Stimulated activated CD4-positive, alpha-beta T cell treated with anti-CD3 and anti-CD28 coated beads, Interleukin-4, amount 100 ng/mL, for 24 hours (primary cell): ENCODE results near the gene DCUN1D4.

Source experiments
- DNase-seq: peaks from one replicate; pipeline ENCODE4 v3.0.0-alpha.2; 2020

DCUN1D4 gene

GRCh38 chr4:51842554-51843308 is at the start of gene DCUN1D4:
TSS of gene DCUN1D4 (plus strand) at chr4:51843153. CDS start at chr4:51843243, 90 bp downstream.
- DNase-seq = peak; percentile 99

GRCh38 chr4:51820443-51821234 is 22.3 kb upstream of the DCUN1D4 start:
- DNase-seq = no peak

DNA sequence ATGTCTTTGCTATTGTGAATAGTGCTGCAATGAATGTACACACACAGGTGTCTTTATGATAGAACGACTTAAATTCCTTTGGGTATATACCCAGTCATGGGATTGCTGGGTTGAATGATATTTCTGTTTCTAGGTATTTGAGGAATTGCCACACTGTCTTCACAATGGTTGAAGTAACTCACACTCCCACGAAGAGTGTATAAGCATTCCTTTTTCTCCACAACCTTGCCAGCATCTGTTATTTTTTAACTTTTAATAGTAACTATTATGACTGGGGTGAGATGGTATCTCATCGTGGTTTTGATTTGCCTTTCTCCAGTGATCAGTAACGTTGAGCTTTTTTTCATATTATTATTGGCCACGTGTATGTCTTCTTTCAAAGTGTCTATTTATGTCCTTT is 17.6 kb upstream of the DCUN1D4 start:
- no peak for DNase-seq

- DNase-seq = no peak
Measured at GRCh38 chr4:51830156-51830720, 12.7 kb upstream of the DCUN1D4 start.

DNA sequence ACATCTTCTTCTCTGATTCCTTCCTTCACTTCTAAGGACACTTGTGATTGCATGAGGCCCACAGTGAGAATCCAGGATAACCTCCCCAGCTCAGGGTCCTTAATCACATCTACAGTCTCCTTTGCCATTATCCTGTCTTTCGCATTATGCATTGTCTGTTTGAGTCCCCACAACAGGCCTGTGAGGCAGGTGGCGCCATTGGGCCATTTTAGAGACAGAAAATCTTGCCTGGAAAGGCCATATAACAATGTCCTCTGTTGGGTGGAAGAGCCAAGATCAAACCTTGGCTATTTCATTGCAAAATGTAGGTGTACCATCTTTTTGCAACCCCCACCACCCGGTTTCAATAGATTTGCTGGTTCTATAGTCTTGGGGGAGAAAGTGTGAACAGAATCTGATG is 11.8 kb upstream of the DCUN1D4 start:
- peak; percentile 65 for DNase-seq

GRCh38 chr4:51833236-51833635 is 9.7 kb upstream of the DCUN1D4 start:
- DNase-seq = no peak

DNA sequence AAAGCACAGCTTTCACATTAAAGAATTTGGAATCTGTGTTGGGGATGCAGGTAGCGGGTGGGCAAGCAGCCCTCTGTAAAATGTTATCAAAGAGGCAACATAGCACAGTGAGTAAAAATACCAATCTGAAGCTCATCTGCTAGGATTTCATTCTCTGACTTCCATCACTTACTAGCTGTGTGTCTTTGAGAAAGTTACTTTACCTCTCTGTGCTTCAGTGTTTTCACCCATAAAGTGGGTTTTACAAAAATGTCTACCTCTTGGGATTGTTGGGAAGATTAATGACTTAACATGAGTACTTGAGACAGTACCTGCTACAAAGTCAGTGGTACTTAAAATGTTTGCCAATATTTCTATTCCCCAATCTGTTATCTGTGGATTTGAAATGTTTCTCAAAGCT is 7.9 kb upstream of the DCUN1D4 start:
- DNase-seq = no peak

DNA sequence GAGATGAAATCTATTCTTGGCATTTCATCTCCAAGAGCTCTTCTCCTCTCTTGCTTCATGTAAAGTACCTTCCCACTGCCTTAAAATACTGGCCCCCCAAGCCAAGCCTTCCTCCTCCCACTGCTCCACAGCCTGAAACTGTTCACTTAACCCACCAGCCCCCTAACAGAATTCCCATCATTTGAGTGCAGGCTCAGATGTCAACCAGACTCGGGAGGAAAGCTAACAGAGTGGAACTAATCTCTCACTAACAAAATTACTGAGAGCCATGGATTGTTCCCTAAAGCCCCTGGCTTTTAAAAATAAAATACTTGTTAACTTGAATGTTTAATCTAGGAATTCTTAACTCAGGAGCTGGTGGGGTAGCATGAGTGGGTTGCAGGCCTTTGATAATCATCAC is 7.1 kb upstream of the DCUN1D4 start:
- DNase-seq = no peak

GRCh38 chr4:51836549-51836948 is 6.4 kb upstream of the DCUN1D4 start:
- no peak for DNase-seq

DNA sequence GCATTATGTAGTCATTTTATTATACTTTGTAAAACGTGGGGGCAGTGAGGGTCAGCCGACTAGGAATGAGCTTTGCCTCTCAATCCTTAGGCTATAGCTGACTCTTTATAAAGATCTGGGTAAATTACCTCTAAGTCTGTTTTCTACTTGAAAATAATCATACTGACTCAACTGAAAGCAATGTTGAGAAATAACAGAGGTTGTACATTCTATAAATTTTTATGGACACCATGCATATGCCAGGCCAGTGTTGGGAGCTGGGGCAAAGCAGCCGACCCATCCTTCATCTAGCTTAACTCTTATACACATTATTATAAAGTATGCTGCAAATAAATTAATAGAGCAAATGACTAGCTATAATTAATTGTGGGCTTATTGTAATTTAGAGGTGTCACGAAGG is 2.2 kb upstream of the DCUN1D4 start:
- DNase-seq = no peak

GRCh38 chr4:51842167-51842553 is 793 bp upstream of the DCUN1D4 start:
- DNase-seq = no peak

- peak; percentile 56 for DNase-seq
Measured at GRCh38 chr4:51843309-51844152, 578 bp downstream of the DCUN1D4 start.

- DNase-seq = peak; percentile 84
Measured at GRCh38 chr4:51844153-51845054, 1.5 kb downstream of the DCUN1D4 start.

DNA sequence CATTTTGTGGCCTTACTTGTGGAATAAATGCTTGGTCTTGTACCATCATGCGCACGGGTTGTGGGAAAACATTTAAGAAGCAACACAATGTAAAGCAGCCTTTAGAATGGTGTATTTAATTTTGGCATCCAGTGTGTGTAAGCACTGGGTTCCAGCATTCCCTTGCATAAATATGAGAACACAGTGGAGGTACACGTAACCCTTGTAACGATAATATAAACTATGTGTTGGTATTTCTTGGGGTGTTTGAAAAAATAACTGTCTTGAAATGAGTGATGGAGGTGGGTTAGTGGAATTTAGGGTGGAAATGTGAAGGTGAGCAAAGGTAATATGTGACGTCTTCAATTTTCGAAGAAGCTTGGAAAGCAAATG is 2.1 kb downstream of the DCUN1D4 start:
- no peak for DNase-seq

DNA sequence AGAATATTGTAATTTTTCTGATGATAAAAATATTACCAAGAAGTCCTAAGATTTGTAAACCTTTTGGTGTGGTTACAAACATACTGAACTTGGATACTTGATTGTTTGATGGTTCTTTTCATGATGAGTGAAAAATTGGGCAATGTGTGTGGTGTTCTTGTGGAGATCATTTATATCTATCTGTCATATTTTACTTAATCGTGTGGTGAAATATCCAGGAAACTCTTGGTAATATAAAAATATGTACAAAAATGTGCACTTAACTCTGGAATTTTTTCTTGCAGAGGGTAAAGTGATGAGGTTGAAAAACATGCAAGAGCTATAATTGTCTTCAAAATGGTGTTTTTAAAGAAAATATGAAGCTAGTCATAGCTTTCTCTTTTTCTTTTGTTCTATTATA is 2.8 kb downstream of the DCUN1D4 start:
- DNase-seq = no peak

DNA sequence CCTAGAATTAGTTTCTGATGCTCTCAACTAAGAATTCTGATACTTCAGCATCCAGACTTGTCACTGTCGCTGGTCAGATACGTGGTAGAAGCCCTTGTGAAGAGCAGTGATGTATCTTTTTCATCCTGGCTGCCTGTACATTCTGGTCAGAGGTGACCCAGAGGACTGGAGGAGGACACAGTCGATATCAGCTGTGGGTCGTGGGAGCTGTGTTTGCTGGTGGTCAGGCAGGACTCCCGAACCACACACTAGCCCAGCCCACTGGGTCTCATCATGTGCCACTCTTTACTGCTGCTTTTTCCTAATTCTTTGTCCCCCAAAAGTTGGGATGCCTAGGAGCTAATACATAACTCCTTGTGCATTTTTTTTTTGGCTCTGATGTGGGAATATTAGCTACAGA is 6.5 kb downstream of the DCUN1D4 start:
- DNase-seq = no peak

GRCh38 chr4:51850294-51850693 is 7.3 kb downstream of the DCUN1D4 start:
- DNase-seq = no peak

DNA sequence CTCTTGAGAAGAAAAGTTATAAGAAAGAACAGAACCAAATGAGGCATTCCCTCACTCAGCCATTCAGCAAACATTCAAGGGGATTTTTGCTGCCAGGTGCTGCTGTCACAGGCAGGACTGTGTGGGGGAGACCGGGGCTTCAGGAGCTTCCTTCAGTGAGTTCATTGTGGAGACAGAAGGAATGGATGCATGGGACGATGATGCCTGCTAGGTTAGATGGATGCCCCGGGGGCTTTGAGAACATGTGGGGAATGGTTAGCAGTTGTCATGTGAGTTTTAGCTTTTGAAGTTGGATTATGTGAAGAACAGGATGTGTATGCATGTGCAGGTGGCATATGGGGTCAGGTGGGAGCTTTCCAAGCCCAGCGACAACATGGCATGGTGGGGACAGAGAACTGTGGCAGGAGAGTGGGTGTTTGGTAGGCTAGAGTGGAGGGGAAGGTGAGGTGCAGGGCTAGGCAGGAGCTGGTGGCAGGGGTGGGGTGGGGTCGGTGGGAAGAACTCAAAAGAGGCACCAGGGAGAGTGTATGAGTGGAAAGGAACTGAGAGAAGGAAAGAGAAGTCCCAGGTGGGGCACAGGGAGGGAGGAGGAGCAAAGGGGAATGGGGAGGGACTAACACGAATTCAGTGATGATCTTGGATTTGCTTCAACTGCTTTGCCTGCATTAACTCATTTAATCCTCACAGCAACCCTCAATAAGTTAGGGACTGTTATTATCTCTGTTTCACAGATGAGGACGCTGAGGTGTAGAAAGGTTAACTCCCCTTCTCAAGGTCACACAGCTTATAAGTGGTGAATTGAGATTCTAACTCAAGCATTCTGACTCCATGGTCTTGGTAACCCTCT is 8.4 kb downstream of the DCUN1D4 start:
- DNase-seq = no peak

DNA sequence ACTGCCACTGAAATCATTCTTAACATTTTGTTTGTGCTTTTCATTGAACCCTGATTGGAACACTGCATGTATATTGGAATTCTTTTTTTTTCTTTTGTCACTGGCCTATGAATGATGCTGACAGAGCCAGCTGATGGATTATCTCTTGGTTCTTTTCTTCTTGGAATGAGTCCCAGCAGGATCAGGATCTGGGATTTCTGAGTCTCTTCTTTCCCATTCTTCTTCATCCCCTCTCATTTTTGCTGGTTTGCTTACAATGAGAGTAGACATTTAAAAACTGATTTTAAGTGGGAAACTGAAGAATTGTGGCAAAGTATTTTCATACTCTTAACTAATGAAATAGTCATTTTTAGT is 9.0 kb downstream of the DCUN1D4 start:
- DNase-seq = no peak

GRCh38 chr4:51853027-51853682 is 10.2 kb downstream of the DCUN1D4 start:
- DNase-seq = no peak

- DNase-seq = no peak
Measured at GRCh38 chr4:51855270-51855669, 12.3 kb downstream of the DCUN1D4 start.
